NCI-H2196 (cell line): ENCODE data around the gene NFIL3.
"Not testable (repeated sequence)": the region's sequence is repeated elsewhere in the genome, so short reads cannot be mapped to it uniquely, and the experiment has no call there.

ENCODE experiments used
- DNase-seq: peaks from one replicate; lab custom pipeline; 2025; ENCODE audit not compliant: unreplicated experiment; lab: John Stamatoyannopoulos, UW

The NFIL3 gene

GRCh38 chr9:91423785-91424402 lies at the start of gene NFIL3:
TSS of gene NFIL3 (minus strand) at chr9:91423832. CDS start at chr9:91410734, 13,098 bp downstream.
- peak; percentile 87 for DNase-seq

- not testable (repeated sequence) for DNase-seq
Measured at GRCh38 chr9:91471524-91471923, 47.9 kb upstream of the NFIL3 start.

- no peak for DNase-seq
Measured at GRCh38 chr9:91465420-91465819, 41.8 kb upstream of the NFIL3 start.

- DNase-seq, result no peak
Measured at GRCh38 chr9:91458906-91459305, 35.3 kb upstream of the NFIL3 start.

- DNase-seq, result no peak
Measured at GRCh38 chr9:91452844-91453243, 29.2 kb upstream of the NFIL3 start.

GRCh38 chr9:91451431-91452270 lies 28.0 kb upstream of the NFIL3 start:
- DNase-seq, result no peak

- DNase-seq, result no peak
Measured at GRCh38 chr9:91445135-91445534, 21.5 kb upstream of the NFIL3 start.

- no peak for DNase-seq
Measured at GRCh38 chr9:91443994-91444392, 20.4 kb upstream of the NFIL3 start.

GRCh38 chr9:91443321-91443993 lies 19.8 kb upstream of the NFIL3 start:
- no peak for DNase-seq

GRCh38 chr9:91436841-91437240 lies 13.2 kb upstream of the NFIL3 start:
- no peak for DNase-seq

- peak; percentile 52 for DNase-seq
Measured at GRCh38 chr9:91433180-91433579, 9.5 kb upstream of the NFIL3 start.

GRCh38 chr9:91431485-91431884 lies 7.9 kb upstream of the NFIL3 start:
- DNase-seq, result no peak

- no peak for DNase-seq
Measured at GRCh38 chr9:91429501-91429900, 5.9 kb upstream of the NFIL3 start.

GRCh38 chr9:91428927-91429351 lies 5.3 kb upstream of the NFIL3 start:
- DNase-seq, result no peak

GRCh38 chr9:91428436-91428835 lies 4.8 kb upstream of the NFIL3 start:
- no peak for DNase-seq

GRCh38 chr9:91427873-91428272 lies 4.2 kb upstream of the NFIL3 start:
- no peak for DNase-seq

- DNase-seq, result peak; percentile 59
Measured at GRCh38 chr9:91426123-91426745, 2.6 kb upstream of the NFIL3 start.

- no peak for DNase-seq
Measured at GRCh38 chr9:91425271-91425670, 1.6 kb upstream of the NFIL3 start.

- DNase-seq, result peak; percentile 47
Measured at GRCh38 chr9:91424403-91425176, 958 bp upstream of the NFIL3 start.
